Neural progenitor cell (in vitro differentiated cells): ENCODE results near the gene TBC1D23.

ENCODE experiments used
- CTCF ChIP-seq: fragments of 200-600 bp; sonication (generic); IDR thresholded peaks from 2 replicates; pipeline ENCODE4 v1.5.1; 2017; ENCODE audit warnings: antibody characterized with exemption, mild to moderate bottlenecking
- EZH2 ChIP-seq: fragments of 200-600 bp; sonication (generic); IDR thresholded peaks from 2 replicates; pipeline ENCODE4 v1.6.1; 2017; ENCODE audit warnings: antibody characterized with exemption, mild to moderate bottlenecking, moderate library complexity
- EZH2phosphoT487 ChIP-seq: fragments of 200-600 bp; sonication (generic); IDR thresholded peaks from 2 replicates; pipeline ENCODE4 v1.6.1; 2017; ENCODE audit warnings: antibody characterized with exemption

GRCh38 chr3:100329800-100330489 lies 69.2 kb downstream of the TBC1D23 start:
- TF ChIP-seq CTCF, result no peak
- no peak for TF ChIP-seq EZH2
- no peak for TF ChIP-seq EZH2phosphoT487
